HepG2 (cell line): Measurements from ENCODE around the gene SLC2A4. TPM values are rescaled to one million over a fixed set of nuclear protein-coding genes. Genes with fewer than 3 reads are reported as not detected.

Source experiments
- ARID3A ChIP-seq: IDR thresholded peaks from 2 replicates; pipeline ENCODE4 v1.6.1; 2012; ENCODE audit warnings: low read depth, low read length, improper control_type of control experiment
- CCDC6 ChIP-seq: sonication (generic); formaldehyde crosslinking; IDR thresholded peaks from 2 replicates; pipeline ENCODE4 v1.8.1; 2022; ENCODE audit warnings: mild to moderate bottlenecking, missing genetic modification reagents, moderate library complexity
- CEBPZ ChIP-seq: IDR thresholded peaks from 2 replicates; pipeline ENCODE4 v1.6.1; 2012; ENCODE audit warnings: low read length, improper control_type of control experiment
- CERS6 ChIP-seq: sonication (generic); formaldehyde crosslinking; IDR thresholded peaks from 2 replicates; pipeline ENCODE4 v1.5.0; 2020; ENCODE audit warnings: missing genetic modification reagents
- DNMT1 ChIP-seq: sonication (generic); formaldehyde crosslinking; IDR thresholded peaks from 2 replicates; pipeline ENCODE4 v1.5.1; 2020; ENCODE audit warnings: mild to moderate bottlenecking, missing genetic modification reagents
- ETV6 ChIP-seq: sonication (generic); formaldehyde crosslinking; conservative IDR thresholded peaks from 2 replicates; pipeline ENCODE4 v1.4.0; 2020; ENCODE audit warnings: missing genetic modification reagents
- FOXC1 ChIP-seq: sonication (generic); formaldehyde crosslinking; IDR thresholded peaks from 2 replicates; pipeline ENCODE4 v1.8.0; 2022; ENCODE audit warnings: mild to moderate bottlenecking, missing genetic modification reagents, borderline replicate concordance
- FOXP4 ChIP-seq: sonication (generic); formaldehyde crosslinking; IDR thresholded peaks from 2 replicates; pipeline ENCODE4 v1.4.0; 2020; ENCODE audit warnings: missing genetic modification reagents
- ISL2 ChIP-seq: sonication (generic); formaldehyde crosslinking; IDR thresholded peaks from 2 replicates; pipeline ENCODE4 v1.5.0; 2020; ENCODE audit warnings: missing genetic modification reagents
- KAT2B ChIP-seq: fragments of 150-350 bp; IDR thresholded peaks from 2 replicates; pipeline ENCODE4 v1.6.1; 2014; ENCODE audit warnings: low read depth, low read length, borderline replicate concordance
- MTF2 ChIP-seq: sonication (generic); formaldehyde crosslinking; IDR thresholded peaks from 2 replicates; pipeline ENCODE4 v1.5.0; 2020; ENCODE audit warnings: missing genetic modification reagents, borderline replicate concordance
- NFE2L2 ChIP-seq: fragments of 150-350 bp; IDR thresholded peaks from 2 replicates; pipeline ENCODE4 v1.6.1; 2014; ENCODE audit warnings: low read length
- NPAS2 ChIP-seq: sonication (generic); formaldehyde crosslinking; IDR thresholded peaks from 2 replicates; pipeline ENCODE4 v1.8.0; 2022; ENCODE audit warnings: mild to moderate bottlenecking, missing genetic modification reagents, borderline replicate concordance
- NRL ChIP-seq: sonication (generic); formaldehyde crosslinking; IDR thresholded peaks from 2 replicates; pipeline ENCODE4 v1.5.0; 2020; ENCODE audit warnings: missing genetic modification reagents, mild to moderate bottlenecking, moderate library complexity, borderline replicate concordance
- RBM22 ChIP-seq: fragments of 200-400 bp; formaldehyde crosslinking; optimal IDR thresholded peaks from 2 replicates; pipeline ENCODE3; 2017; ENCODE audit warnings: mild to moderate bottlenecking, low read length, moderate library complexity
- TAF15 ChIP-seq: fragments of 200-400 bp; formaldehyde crosslinking; IDR thresholded peaks from one replicate; pipeline ENCODE4 v1.6.1; 2018; ENCODE audit warnings: mild to moderate bottlenecking, low read depth, low read length; ENCODE audit not compliant: poor library complexity, severe bottlenecking
- ZNF207 ChIP-seq: fragments of 450-650 bp; IDR thresholded peaks from 2 replicates; pipeline ENCODE4 v1.6.1; 2016; ENCODE audit warnings: antibody characterized with exemption, borderline replicate concordance
- ZNF512 ChIP-seq: sonication (generic); formaldehyde crosslinking; IDR thresholded peaks from 2 replicates; pipeline ENCODE4 v1.4.0; 2020; ENCODE audit warnings: mild to moderate bottlenecking, missing genetic modification reagents
- ZNF7 ChIP-seq: IDR thresholded peaks from 2 replicates; pipeline ENCODE4 v1.6.1; 2016; ENCODE audit warnings: missing biosample characterization, missing genetic modification reagents
- polyA plus RNA-seq, 8 experiments: library from polyadenylated mRNA; depleted of rRNA in 3 of 8; stranded (reverse) in 7 of 8; unstranded in 1 of 8; fragments of >200 nt; fragmentation: Illumina TruSeq in 4 of 8; extraction: Trizol in 4 of 8; gene quantifications; 2 replicates each; pipeline versions ENCODE4 v1.2.1 to v1.2.3, GENCODE V29; 2011 to 2016; ENCODE audit warnings: low read depth in 4 of 8, missing spikeins in 1 of 8, mixed read lengths in 1 of 8; ENCODE audit not compliant: insufficient read depth in 1 of 8
- total RNA-seq, 5 experiments: library from RNA; depleted of rRNA; stranded (reverse); fragments of >200 nt; fragmentation: Illumina TruSeq; extraction: Trizol; gene quantifications; 2 replicates each; pipeline ENCODE4 v1.2.3, GENCODE V29; 2016; ENCODE audit warnings: low read depth in 1 of 5

Gene SLC2A4
- total and polyA plus RNA-seq, 2 of the 13 experiments (the other 11 are each of a cell fraction or from before 2014, with no cell fraction given) = 4.9 to 5.8 TPM

GRCh38 chr17:7242717-7243452 is 38.6 kb upstream of the SLC2A4 start (continued):
- no peak for TF ChIP-seq CERS6
- TF ChIP-seq NFE2L2 = no peak
- TF ChIP-seq FOXC1 (CRISPR knock-in tag) = peak; percentile 49; the same call in 1 of the 2 replicates
- TF ChIP-seq ISL2 (CRISPR knock-in tag) = 0 out of 2 replicates have a peak, but pooled peaks have one; percentile 58
- peak; percentile 85 for TF ChIP-seq TAF15
- no peak for TF ChIP-seq KAT2B
- TF ChIP-seq MTF2 (CRISPR knock-in tag) = no peak
- no peak for TF ChIP-seq ZNF207
- no peak for TF ChIP-seq CEBPZ
- TF ChIP-seq FOXP4 (CRISPR knock-in tag) = peak; percentile 73
- TF ChIP-seq DNMT1 = no peak
- peak; percentile 81 for TF ChIP-seq ARID3A
- peak; percentile 84 for TF ChIP-seq RBM22
- peak; percentile 83; the same call in 1 of the 2 replicates for TF ChIP-seq NRL
- TF ChIP-seq NPAS2 (CRISPR knock-in tag) = no peak
- TF ChIP-seq CCDC6 (CRISPR knock-in tag) = no peak
- TF ChIP-seq ZNF512 (CRISPR knock-in tag) = no peak
- TF ChIP-seq ETV6 (CRISPR knock-in tag) = no peak
- no peak for TF ChIP-seq ZNF7 (CRISPR knock-in tag)
